ENCODE data around the gene PHKA2. TPM values are rescaled to one million over a fixed set of nuclear protein-coding genes. Genes with fewer than 3 reads are reported as not detected.

The PHKA2 gene
- total RNA-seq, 3 donors from 2014 or later (not counting 1 experiment from before 2014, with no cell fraction given): 34.2 to 45.9 (median 35.1) TPM

- Mint-ChIP-seq H3K9me3 (no peaks in the 10 kb centered on the region), H3K4me1 (no peaks in the 10 kb centered on the region), H3K27me3 (ENCODE audit: low read depth in 2 of 2) (no peaks in the 10 kb centered on the region), H3K27ac (no peak overlapping the region), H3K36me3 (no peaks in the 10 kb centered on the region), H3K4me3 (no peak overlapping the region)
- intact Hi-C loops (cut with micrococcal nuclease): no loop called here
- Histone ChIP-seq H3K9me3 (ENCODE audit: control insufficient read depth, insufficient read depth, low read length) (no peaks in the 10 kb centered on the region), H3K4me1 (ENCODE audit: control insufficient read depth, insufficient read depth, low read length) (no peaks in the 10 kb centered on the region), H3K27ac (ENCODE audit: low read length) (no peak overlapping the region), H3K4me3 (ENCODE audit: low read length) (no peak overlapping the region), H3K27me3 (ENCODE audit: control insufficient read depth, insufficient read depth, low read length) (no peaks in the 10 kb centered on the region), H3K36me3 (ENCODE audit: control insufficient read depth, insufficient read depth, low read length) (no peaks in the 10 kb centered on the region)
- WGBS (ENCODE audit: insufficient coverage): 98% methylated on average over 7 of the region's 7 CpGs
- TF ChIP-seq, protein P1, sequence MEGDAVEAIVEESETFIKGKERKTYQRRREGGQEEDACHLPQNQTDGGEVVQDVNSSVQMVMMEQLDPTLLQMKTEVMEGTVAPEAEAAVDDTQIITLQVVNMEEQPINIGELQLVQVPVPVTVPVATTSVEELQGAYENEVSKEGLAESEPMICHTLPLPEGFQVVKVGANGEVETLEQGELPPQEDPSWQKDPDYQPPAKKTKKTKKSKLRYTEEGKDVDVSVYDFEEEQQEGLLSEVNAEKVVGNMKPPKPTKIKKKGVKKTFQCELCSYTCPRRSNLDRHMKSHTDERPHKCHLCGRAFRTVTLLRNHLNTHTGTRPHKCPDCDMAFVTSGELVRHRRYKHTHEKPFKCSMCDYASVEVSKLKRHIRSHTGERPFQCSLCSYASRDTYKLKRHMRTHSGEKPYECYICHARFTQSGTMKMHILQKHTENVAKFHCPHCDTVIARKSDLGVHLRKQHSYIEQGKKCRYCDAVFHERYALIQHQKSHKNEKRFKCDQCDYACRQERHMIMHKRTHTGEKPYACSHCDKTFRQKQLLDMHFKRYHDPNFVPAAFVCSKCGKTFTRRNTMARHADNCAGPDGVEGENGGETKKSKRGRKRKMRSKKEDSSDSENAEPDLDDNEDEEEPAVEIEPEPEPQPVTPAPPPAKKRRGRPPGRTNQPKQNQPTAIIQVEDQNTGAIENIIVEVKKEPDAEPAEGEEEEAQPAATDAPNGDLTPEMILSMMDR (IDR thresholded peaks at IDR 0.05): no peak
- no peak for DNase-seq
- ATAC-seq: no peak
Measured at GRCh38 chrX:19007011-19007410, 23.1 kb upstream of the PHKA2 start.

GRCh38 chrX:19005909-19006308, 22.0 kb upstream of the PHKA2 start:
- Histone ChIP-seq H3K36me3 (ENCODE audit: control insufficient read depth, insufficient read depth, low read length) (no peaks in the 10 kb centered on the region), H3K27ac (ENCODE audit: low read length) (no peak overlapping the region), H3K27me3 (ENCODE audit: control insufficient read depth, insufficient read depth, low read length) (no peaks in the 10 kb centered on the region), H3K9me3 (ENCODE audit: control insufficient read depth, insufficient read depth, low read length) (no peaks in the 10 kb centered on the region), H3K4me1 (ENCODE audit: control insufficient read depth, insufficient read depth, low read length) (no peaks in the 10 kb centered on the region), H3K4me3 (ENCODE audit: low read length) (no peak overlapping the region)
- H3K4me1 Mint-ChIP-seq: no peaks in the 10 kb centered on the region
- H3K9me3 Mint-ChIP-seq: no peaks in the 10 kb centered on the region
- ATAC-seq (no peak), DNase-seq (peak in 1 of 2 donors; percentile 14)
- no peaks in the 10 kb centered on the region for H3K27me3 Mint-ChIP-seq (ENCODE audit: low read depth in 2 of 2)
- H3K4me3 Mint-ChIP-seq: no peak overlapping the region
- H3K36me3 Mint-ChIP-seq: no peaks in the 10 kb centered on the region
- H3K27ac Mint-ChIP-seq: no peak overlapping the region
- 90% methylated on average over 4 of the region's 4 CpGs for WGBS (ENCODE audit: insufficient coverage)
- intact Hi-C loops (cut with micrococcal nuclease): no loop called here
- TF ChIP-seq, protein P1 (IDR thresholded peaks at IDR 0.05): no peak

GRCh38 chrX:19003756-19004155, 19.8 kb upstream of the PHKA2 start:
- H3K27me3 Mint-ChIP-seq (ENCODE audit: low read depth in 2 of 2): no peaks in the 10 kb centered on the region

DNA sequence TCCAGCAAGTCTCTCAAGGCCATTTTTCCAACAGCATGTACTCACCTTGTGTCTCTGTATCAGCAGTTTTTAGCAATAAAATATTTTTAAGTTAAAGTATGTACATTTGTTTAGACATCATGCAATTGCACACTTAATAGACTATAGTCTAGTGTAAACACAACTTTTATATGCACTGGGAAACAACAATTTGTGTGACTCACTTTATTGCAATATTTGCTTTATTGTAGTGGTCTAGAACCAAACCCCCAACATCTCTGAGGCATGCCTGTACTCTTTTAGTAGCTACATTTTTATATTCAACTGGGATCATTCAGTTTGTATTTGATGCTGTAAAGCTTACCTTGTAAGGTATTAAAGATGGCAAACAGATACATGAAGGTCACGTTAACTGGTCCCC, 14.7 kb upstream of the PHKA2 start:
- no peaks in the 10 kb centered on the region for H3K36me3 ChIP-seq (ENCODE audit: control insufficient read depth, insufficient read depth, low read length)
- intact Hi-C loops (cut with micrococcal nuclease): no loop called here
- no peaks in the 10 kb centered on the region for H3K4me1 ChIP-seq (ENCODE audit: control insufficient read depth, insufficient read depth, low read length)
- no peaks in the 10 kb centered on the region for H3K36me3 Mint-ChIP-seq
- TF ChIP-seq, protein P1 (IDR thresholded peaks at IDR 0.05): no peak
- H3K9me3 Mint-ChIP-seq: no peaks in the 10 kb centered on the region
- no peaks in the 10 kb centered on the region for H3K9me3 ChIP-seq (ENCODE audit: control insufficient read depth, insufficient read depth, low read length)
- no peak overlapping the region for H3K27ac ChIP-seq (ENCODE audit: low read length)
- peaks cover 0 to 2% of the 10 kb centered on the region in 2 donors for H3K27me3 Mint-ChIP-seq (ENCODE audit: low read depth in 2 of 2)
- H3K4me1 Mint-ChIP-seq: no peaks in the 10 kb centered on the region
- H3K27ac Mint-ChIP-seq: no peak overlapping the region
- H3K27me3 ChIP-seq (ENCODE audit: control insufficient read depth, insufficient read depth, low read length): no peaks in the 10 kb centered on the region
- no peak overlapping the region for H3K4me3 Mint-ChIP-seq
- 100% methylated on average over 1 of the region's 1 CpG for WGBS (ENCODE audit: insufficient coverage)
- DNase-seq (no peak), ATAC-seq (no peak)
- no peak overlapping the region for H3K4me3 ChIP-seq (ENCODE audit: low read length)

More at GRCh38 chrX:19003756-19004155, 19.8 kb upstream of the PHKA2 start:
- H3K36me3 Mint-ChIP-seq: no peaks in the 10 kb centered on the region
- Histone ChIP-seq H3K4me1 (ENCODE audit: control insufficient read depth, insufficient read depth, low read length) (no peaks in the 10 kb centered on the region), H3K27ac (ENCODE audit: low read length) (no peak overlapping the region), H3K9me3 (ENCODE audit: control insufficient read depth, insufficient read depth, low read length) (no peaks in the 10 kb centered on the region), H3K36me3 (ENCODE audit: control insufficient read depth, insufficient read depth, low read length) (no peaks in the 10 kb centered on the region), H3K27me3 (ENCODE audit: control insufficient read depth, insufficient read depth, low read length) (no peaks in the 10 kb centered on the region), H3K4me3 (ENCODE audit: low read length) (no peak overlapping the region)
- no peaks in the 10 kb centered on the region for H3K4me1 Mint-ChIP-seq
- H3K4me3 Mint-ChIP-seq: no peak overlapping the region
- ATAC-seq (no peak), DNase-seq (no peak)
- H3K27ac Mint-ChIP-seq: no peak overlapping the region
- intact Hi-C loops (cut with micrococcal nuclease): no loop called here
- no peaks in the 10 kb centered on the region for H3K9me3 Mint-ChIP-seq
- TF ChIP-seq, protein P1 (IDR thresholded peaks at IDR 0.05): no peak
- WGBS (ENCODE audit: insufficient coverage): 97% methylated on average over 3 of the region's 5 CpGs

Measured in natural killer cell (primary cell).